Right lobe of liver (tissue), 6 donors: ENCODE data around the gene IGF2BP3. TPM values are rescaled to one million over a fixed set of nuclear protein-coding genes. Genes with fewer than 3 reads are reported as not detected.

Experiments used
- ATAC-seq, 4 donors: fragments of 200-7000 bp; cut with Tn5 transposase; one replicate each; pipeline ENCODE4 v1.9.1; 2020; ENCODE audit warnings: mild to moderate bottlenecking in 4 of 4, moderate library complexity in 4 of 4
- DNase-seq, 3 donors: peaks; one replicate each; pipeline ENCODE4 v3.0.0-alpha.2; 2020
- H3K27ac ChIP-seq, 3 donors: fragments of 200-600 bp; one replicate each; pipeline ENCODE4 v1.8.0; 2022
- H3K27me3 ChIP-seq, 2 donors: fragments of 200-600 bp; one replicate each; pipeline ENCODE4 v1.8.0; 2022
- H3K36me3 ChIP-seq, 4 donors: fragments of 200-600 bp; sonication (generic) in 1 of 4; one replicate each; pipeline versions ENCODE4 v1.5.1 to v1.8.0; 2017 to 2022; ENCODE audit warnings: control low read depth in 1 of 4
- H3K4me1 ChIP-seq, 4 donors: fragments of 200-600 bp; sonication (generic) in 1 of 4; one replicate each; pipeline versions ENCODE4 v1.5.1 to v1.8.0; 2017 to 2022; ENCODE audit warnings: control low read depth in 1 of 4
- H3K4me3 ChIP-seq, 3 donors: fragments of 200-600 bp; one replicate each; pipeline ENCODE4 v1.8.0; 2022
- H3K9me3 ChIP-seq, 4 donors: fragments of 200-600 bp; sonication (generic) in 1 of 4; one replicate each; pipeline versions ENCODE4 v1.5.1 to v1.8.0; 2017 to 2022; ENCODE audit warnings: control low read depth in 1 of 4
- CTCF ChIP-seq, 4 donors: fragments of 200-600 bp in 3 of 4; fragments of 450-650 bp in 1 of 4; IDR thresholded peaks; one replicate each; pipeline versions ENCODE4 v1.5.1 to v1.8.0; 2016 to 2022; ENCODE audit warnings: antibody characterized with exemption in 4 of 4, mild to moderate bottlenecking in 2 of 4
- POLR2A ChIP-seq: fragments of 450-650 bp; IDR thresholded peaks from one replicate; pipeline ENCODE4 v1.6.1; 2017; ENCODE audit warnings: antibody characterized with exemption, mild to moderate bottlenecking
- WGBS: methylation state at CpG from one replicate; pipeline ENCODE4 v1.1.6; 2018; ENCODE audit warnings: low coverage, low lambda C conversion rate; ENCODE audit not compliant: insufficient coverage; ENCODE audit errors: missing lambda C conversion rate; 5-methylcytosine and 5-hydroxymethylcytosine counted together
- intact Hi-C, 2 donors: fragments of 100-400 bp; cut with DNase I; formaldehyde crosslinking; loops; one replicate each; pipeline versions ENCODE4 v1.11.2 to v1.14.1; 2022
- total RNA-seq, 6 experiments: library from RNA; depleted of rRNA in 2 of 6; stranded (reverse); fragments of >200 nt in 2 of 6; fragmentation: NEBNext Ultra II Directional in 3 of 6; extraction: Animal tissue kit (Norgen Biotek cat#: 25700) in 3 of 6; gene quantifications; one replicate each; pipeline versions ENCODE4 v1.1.0 to v1.2.4, GENCODE V29; 2016 to 2023
- donor health status: DM: no; HTN: yes; CAD: no.
- donor health status: DM: no; HTN: no; CAD: no.
- donor health status: DM: no; HTN: no; CAD: no.
- donor health status: DM: no; HTN: yes; CAD: no.
- donor health status: DM: no; HTN: yes; CAD: no.

Gene IGF2BP3
- total RNA-seq, 6 experiments from 2014 or later = 0.12 to 0.64 (median 0.19) TPM; not detected in 1

- Histone ChIP-seq H3K4me1 (no peaks in the 10 kb centered on the region), H3K4me3 (no peak overlapping the region), H3K27ac (no peak overlapping the region), H3K36me3 (no peaks in the 10 kb centered on the region), H3K27me3 (no peaks in the 10 kb centered on the region), H3K9me3 (no peaks in the 10 kb centered on the region)
- no peak for DNase-seq
- intact Hi-C loops = no loop called here
- ATAC-seq = no peak
- TF ChIP-seq POLR2A (no peak), CTCF (IDR thresholded peaks at IDR 0.05) (no peak)
- 77% methylated on average over 3 of the region's 4 CpGs for WGBS
Observed at GRCh38 chr7:23268746-23269145, 201.5 kb downstream of the IGF2BP3 start.

GRCh38 chr7:23268167-23268566 is 202.1 kb downstream of the IGF2BP3 start:
- Histone ChIP-seq H3K27ac (no peak overlapping the region), H3K36me3 (no peaks in the 10 kb centered on the region), H3K9me3 (no peaks in the 10 kb centered on the region), H3K27me3 (no peaks in the 10 kb centered on the region), H3K4me3 (no peak overlapping the region), H3K4me1 (no peaks in the 10 kb centered on the region)
- intact Hi-C loops = no loop called here
- no peak for ATAC-seq
- TF ChIP-seq POLR2A (no peak), CTCF (IDR thresholded peaks at IDR 0.05) (no peak)
- DNase-seq = no peak
- 74% methylated on average over 2 of the region's 2 CpGs for WGBS

DNA sequence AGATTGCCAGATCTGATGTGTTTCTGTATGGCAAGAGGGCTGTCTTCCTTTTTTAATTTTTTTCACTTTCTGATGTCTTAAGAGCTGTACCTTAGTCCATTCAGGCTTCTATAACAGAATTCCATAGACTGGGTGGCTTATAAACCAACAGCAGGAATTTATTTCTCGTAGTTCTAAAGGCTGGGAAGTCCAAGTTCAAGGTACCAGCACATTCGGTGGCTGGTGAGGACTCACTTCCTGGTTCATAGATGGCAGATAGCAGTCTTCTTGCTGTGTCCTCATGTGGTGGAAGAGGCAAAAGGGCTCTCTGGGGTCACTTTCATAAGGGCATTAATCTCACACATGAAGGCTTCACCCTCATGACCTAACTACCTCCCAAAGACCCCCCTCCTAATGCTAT is 202.9 kb downstream of the IGF2BP3 start:
- no peak for ATAC-seq
- TF ChIP-seq POLR2A = no peak
- no peak for TF ChIP-seq CTCF (IDR thresholded peaks at IDR 0.05)
- no peaks in the 10 kb centered on the region for H3K9me3 ChIP-seq
- 79% methylated on average over 2 of the region's 2 CpGs for WGBS
- no peak overlapping the region for H3K4me3 ChIP-seq
- no peaks in the 10 kb centered on the region for H3K36me3 ChIP-seq
- no peak for DNase-seq
- no peaks in the 10 kb centered on the region for H3K27me3 ChIP-seq
- no peaks in the 10 kb centered on the region for H3K4me1 ChIP-seq
- intact Hi-C loops = no loop called here
- no peak overlapping the region for H3K27ac ChIP-seq

GRCh38 chr7:23266918-23267317 is 203.4 kb downstream of the IGF2BP3 start:
- Histone ChIP-seq H3K36me3 (no peaks in the 10 kb centered on the region), H3K9me3 (no peaks in the 10 kb centered on the region), H3K4me1 (no peaks in the 10 kb centered on the region), H3K4me3 (no peak overlapping the region), H3K27ac (no peak overlapping the region), H3K27me3 (no peaks in the 10 kb centered on the region)
- ATAC-seq (no peak), DNase-seq (no peak)
- intact Hi-C loops = no loop called here
- TF ChIP-seq POLR2A (no peak), CTCF (IDR thresholded peaks at IDR 0.05) (no peak)
- 75% methylated on average over 1 of the region's 2 CpGs for WGBS

DNA sequence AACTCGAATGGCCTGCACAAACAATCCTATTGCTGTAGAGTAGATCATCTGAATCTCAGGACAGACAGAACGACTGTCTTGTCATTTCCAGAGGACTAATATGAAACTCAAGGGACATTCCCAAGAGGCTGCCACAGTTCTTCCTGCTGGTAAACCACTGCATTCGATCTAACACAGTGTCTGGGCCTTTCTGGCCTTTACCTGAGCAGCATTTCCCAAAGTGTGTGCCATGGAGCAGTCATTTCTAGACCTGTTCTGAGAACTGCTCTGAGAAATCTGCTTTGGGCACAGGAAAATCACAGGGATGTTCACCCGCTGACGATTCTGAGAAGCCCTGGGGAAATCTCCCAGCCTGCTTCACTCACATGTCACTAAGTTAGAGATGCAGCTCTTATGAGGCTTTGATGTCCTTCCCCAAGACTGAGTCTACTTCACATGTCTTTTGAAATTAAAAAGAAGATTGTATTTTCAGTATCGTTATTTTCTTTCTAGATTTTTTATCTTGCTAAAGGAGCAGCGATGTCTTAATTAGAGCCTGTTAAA is 205.3 kb downstream of the IGF2BP3 start:
- Histone ChIP-seq H3K4me1 (no peaks in the 10 kb centered on the region), H3K27ac (no peak overlapping the region), H3K9me3 (no peaks in the 10 kb centered on the region), H3K4me3 (no peak overlapping the region), H3K27me3 (no peaks in the 10 kb centered on the region), H3K36me3 (no peaks in the 10 kb centered on the region)
- TF ChIP-seq POLR2A = no peak
- TF ChIP-seq CTCF (IDR thresholded peaks at IDR 0.05) = no peak
- no peak for DNase-seq
- ATAC-seq = no peak
- intact Hi-C loops = no loop called here
- WGBS = 60% methylated on average over 6 of the region's 7 CpGs
